GM21786 (cell line): Measurements from ENCODE around the gene ASB15.

Source experiments
- ATAC-seq: cut with Tn5 transposase; IDR thresholded peaks from one replicate; pipeline ENCODE4 v1.9.1; 2021; ENCODE audit not compliant: unreplicated experiment

Gene ASB15

DNA sequence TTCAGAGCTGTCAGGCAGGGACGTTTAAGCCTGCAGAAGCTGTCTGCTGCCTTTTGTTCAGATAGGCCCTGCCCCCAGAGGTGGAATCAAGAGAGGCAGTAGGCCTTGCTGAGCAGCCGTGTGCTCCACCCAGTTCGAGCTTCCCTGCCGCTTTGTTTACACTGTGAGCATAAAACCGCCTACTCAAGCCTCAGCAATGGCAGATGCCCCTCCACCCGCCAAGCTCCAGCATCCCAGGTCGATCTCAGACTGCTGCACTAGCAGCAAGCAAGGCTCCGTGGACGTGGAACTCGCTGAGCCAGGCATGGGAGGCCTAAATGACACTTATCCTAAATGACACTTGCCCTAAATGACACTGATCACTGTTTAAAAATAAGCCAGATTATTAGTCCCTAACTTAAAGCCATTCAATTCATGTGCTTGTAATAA, 6.8 kb upstream of the ASB15 start:
- no peak for ATAC-seq

DNA sequence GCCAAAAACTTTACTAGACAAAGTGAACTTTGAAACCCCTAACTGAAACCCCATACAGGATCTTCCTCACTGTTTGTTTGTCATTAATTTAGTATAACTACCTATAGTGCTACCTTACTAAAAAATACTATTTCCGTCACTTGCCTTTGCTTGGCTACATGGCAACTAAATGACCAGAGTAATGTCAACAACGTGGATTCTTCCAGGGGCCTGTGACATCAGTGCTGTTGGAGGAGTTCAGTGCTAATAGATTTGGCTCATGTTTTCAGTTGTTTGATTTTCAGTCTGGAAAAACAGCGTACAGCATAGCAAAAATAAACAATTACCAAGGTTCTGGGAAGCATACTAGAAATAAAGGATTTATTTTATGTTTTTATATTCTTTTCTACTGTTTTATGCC, 3.0 kb upstream of the ASB15 start:
- ATAC-seq, result no peak

DNA sequence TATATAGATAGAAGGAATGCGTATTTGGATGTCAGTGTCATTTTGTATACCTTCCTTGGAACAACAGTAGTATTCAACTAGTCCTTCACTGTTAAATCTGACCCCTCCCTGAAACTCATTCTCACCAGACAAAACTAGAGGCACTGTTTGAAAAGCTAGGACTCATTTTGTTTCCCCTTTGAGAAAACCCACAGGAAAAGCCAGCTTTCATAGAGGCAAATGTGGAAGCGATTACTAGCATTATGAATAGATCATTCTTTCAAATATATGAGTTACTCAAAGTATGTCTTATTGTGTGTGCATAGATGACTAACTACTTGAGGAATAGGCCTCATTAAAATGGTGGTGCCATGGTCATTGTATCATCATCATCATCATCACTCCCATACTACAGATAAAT, 1.9 kb upstream of the ASB15 start:
- no peak for ATAC-seq

DNA sequence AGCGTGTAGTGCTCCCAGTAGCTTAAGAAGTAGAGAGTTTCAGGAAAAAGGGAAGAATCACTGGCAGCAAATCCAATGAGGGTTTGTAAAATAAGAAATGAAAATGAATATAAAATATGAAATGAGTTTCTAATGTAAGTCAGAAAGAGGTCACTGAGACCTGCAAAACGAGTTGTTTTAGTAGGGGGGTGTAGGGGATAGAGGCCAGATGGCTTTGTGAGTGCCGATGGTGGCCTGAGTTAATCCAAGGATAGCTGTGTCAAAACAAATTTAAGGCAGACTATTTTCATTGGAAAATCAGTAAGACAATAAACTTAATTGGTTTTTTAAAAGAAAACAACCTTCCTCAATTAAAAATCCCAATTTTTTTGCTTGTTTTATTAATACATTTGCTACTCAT, 745 bp upstream of the ASB15 start:
- ATAC-seq, result no peak

DNA sequence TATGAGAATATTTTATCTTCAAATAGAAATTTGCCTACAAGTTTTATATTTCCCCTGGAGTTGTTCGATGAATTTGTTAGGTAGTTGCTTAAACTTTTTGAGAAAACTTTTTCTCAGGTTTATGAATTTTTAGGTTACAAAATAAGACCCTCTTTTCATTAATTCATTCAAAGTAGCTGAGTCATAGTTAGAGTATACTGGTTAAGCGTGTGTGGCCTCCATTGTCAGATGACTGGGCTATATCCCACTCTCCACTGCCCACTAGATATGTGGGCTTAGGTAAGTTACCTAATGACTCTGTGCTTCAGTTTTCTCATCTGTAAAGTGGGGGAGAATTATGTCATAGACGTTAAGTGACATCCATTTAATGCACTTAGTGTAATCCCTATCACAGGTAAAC, 1.0 kb downstream of the ASB15 start:
- no peak for ATAC-seq

DNA sequence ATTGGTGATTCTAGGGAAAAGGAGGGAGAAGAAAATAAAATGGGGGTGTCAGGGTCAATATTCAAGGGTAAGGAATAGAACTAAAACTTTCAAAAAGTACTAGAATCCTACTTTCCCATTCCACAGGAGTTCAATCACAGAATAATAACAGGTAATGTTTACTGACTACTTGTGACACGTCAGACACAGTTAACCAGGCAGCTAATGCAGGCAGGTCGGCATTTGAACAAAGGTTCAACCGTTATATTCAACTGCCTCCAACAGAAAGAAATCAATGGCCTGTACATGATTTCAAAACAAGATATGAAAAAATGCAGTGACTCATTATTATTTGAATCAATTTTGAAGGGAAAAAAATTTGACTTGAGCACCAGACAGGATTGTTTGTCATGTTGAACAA, 3.1 kb downstream of the ASB15 start:
- no peak for ATAC-seq

DNA sequence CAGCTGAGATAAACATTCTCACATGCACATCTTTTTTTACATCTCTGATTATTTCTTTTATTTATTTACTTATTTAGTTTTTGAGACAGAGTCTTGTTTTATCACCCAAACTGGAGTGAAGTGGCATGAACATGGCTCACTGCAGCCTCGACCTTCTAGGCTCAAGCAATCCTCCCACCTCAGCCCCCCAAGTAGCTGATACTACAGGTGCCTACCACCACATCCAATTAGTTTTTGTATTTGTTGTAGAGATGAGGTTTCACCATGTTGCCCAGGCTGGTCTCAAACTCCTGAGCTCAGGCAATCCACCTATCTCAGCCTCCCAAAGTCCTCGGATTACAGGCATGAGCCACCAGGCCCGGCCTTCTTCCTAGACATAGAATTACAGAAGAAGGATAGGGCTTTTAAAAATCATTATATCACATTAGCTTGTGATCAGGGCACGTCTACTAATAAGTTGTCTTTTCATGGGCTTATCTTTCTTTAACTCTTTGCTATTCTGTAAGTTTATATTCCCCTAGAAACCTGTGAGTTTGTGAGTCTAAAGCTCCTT, 5.9 kb downstream of the ASB15 start:
- no peak for ATAC-seq

DNA sequence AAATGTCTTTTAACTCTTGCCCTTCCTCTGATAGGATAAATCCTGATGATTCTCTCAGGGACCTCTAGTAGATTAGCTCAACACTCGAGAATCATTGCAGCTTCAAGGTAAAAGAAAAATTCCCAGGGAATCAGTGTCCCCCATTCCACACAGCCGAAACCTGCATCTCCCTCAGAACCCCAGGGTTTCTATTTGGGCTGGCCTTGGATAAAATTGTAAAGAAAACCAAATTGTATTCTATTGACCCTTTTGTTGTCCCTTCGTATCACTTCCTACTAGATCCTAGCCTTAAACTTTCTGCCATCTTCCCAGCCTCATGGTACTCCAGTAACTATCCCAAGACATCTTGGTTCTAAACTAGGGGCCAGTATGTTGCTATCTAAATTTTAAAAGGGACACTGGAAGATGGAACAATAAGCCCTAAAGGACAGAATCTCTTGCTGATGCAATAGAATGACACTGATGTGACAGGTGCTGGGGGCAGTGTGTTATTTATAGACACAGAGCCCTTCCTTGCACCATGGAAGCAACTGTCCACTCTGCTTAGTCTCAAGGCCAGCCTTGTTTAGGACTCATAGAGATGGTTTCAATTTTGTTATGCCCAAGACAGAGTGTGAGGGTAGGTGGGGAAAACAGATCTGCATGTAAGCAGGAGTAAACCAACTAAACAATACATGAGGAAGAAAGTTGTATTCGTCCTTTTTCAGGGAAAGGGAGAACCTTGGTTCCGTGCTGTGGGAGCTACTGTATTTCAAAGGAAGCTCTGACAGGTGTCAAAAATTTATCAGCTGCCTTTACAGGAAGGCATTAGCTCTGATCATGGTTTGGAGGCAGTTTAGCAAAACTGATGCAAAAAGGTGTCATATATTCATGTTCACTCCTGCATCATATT, 7.6 kb downstream of the ASB15 start:
- no peak for ATAC-seq

DNA sequence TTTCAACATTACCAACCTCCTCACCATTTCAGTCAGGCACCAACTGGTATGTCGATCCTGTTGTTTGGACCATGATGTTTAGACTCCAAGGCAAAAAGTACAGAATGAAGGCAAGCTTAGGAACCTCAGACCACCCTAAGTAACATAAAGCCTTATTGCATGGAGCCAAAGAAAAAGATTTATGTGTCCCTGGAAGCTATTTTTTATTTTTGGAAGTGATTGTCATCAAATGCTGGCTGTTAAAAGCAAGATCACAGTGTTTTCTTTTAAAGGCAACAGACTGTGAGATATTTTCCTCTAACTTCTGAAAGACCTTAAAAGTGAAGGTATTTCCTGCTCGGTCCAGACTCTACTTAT, 8.2 kb downstream of the ASB15 start:
- ATAC-seq, result no peak

DNA sequence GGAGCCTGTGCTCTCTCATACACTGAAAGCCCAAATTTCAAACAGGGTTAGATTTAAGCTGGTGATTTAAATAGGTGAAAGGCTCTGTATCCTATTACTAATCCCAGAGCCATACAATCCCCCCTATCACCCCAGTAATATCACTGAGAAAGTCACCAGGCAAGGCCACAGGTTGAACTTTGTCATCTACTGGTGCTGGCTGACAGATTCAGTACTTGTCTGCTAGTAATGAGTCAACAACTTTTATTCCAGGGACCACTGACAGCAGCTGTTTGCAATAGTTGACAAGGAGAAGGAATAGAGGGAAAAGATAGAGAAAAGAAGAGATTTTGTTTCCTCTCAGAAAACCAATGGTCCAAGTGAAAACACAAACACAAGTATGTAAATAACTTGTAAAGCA, 10.4 kb downstream of the ASB15 start:
- no peak for ATAC-seq

DNA sequence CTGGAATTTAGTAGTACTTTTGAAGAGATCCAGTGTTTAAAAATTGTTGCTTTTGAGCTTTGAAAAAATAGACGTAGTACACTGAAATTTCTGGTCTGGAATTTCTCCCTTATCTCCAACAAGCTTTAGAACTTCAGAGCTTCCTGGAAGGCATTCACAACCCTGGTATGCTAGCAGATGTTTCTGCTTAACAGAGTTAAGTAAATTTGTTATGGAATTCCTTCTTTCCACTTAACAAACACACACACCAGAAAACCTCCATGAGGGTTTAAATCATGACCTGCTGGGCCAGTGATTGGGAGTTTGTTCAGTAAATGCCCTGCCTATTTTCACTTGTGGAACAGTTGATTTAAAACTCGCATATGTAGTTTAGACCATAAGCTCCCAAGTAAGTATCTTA, 13.7 kb downstream of the ASB15 start:
- ATAC-seq, result no peak

DNA sequence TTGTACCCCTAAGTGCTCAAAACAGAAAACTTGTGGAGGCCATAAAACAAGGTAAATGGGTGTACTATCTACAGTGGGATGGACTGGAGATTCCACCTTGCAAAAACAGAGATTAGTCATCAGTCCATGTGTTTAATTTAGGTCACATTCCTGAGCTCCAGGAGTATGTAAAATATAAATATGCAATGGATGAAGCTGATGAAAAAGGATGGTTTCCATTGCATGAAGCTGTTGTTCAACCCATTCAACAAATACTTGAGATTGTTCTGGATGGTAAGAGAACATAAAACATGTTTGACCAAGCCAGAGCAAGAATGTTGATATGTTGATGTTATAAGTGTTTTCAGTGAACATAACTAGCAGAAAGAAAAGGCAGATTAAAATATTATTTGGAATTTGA, 14.6 kb downstream of the ASB15 start:
- ATAC-seq, result no peak

DNA sequence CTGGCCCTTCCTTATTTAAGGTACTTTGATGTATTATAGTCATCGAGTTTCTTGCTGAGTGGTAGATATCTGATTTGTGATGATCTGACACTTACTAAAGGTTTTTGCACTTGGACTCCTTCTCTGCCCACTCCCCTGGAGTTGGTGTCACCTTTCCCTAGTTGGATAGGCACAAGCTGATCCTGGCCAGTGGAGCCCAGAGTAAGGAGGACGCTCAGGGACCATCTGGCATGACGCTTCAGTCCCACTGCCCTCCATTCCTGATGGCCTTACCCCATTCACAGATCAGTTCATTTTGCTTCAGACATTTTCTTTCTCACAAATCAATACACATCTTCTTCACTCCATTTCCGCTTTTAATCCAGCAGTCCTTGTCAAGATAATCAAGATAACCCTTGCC, 20.1 kb downstream of the ASB15 start:
- no peak for ATAC-seq

DNA sequence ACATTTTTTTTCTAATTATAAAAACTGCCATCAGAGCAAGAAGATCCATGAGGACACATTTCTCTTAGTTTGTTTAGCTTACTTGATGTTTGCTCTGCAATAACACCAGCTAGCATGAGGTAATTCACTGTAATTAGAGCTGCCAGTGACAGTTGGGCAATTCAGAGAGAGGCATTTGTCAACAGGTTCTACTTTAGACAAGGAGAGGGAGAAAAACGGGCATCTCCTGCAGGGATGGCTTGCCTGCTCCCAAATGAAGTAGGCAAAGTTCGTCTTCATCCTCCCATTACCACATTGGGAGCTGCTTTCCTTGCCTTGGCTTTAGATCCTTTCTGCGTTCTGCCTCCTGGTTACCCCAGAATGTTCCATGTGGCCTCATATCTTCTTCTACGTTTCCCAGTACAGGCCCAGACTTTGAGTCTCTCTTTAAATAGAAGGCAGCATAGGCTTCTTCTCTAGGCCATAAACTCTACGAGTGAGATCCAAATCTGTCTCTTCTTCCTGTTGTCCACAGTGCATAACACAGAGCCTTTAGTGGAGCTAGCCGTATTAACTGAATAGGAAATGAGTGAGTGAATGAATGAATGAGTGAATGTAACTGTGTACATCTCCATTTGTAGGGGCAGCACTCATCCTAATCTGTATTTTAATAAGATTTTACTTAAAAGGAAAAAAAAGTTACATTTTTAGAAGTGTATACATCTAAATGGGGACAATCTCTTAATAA, 21.2 kb downstream of the ASB15 start:
- ATAC-seq, result no peak

DNA sequence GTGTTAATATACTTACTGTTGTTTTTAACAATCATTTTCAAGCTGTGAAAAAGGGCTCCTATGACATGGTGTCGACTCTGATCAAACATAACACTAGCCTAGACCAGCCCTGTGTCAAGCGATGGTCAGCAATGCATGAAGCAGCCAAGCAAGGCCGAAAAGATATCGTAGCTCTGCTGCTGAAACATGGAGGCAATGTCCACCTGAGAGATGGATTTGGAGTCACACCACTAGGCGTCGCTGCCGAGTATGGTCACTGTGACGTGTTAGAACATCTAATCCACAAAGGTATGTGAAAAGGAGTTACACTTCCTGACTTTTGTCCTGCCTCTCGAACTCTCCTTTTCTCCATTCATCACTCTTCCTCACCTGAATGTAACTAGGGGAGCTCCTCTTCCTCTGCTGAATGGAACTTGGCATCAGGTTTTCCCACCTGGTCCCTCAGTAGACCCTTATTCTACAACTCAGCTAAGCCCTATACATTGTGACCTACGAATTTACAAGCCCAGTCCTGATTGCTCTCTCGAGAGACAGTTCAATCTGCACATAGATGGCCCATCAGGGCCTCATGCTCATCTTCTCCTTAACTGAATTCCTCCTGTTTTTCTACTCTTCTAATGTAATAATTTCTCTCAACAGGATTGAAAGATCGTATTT, 23.0 kb downstream of the ASB15 start:
- ATAC-seq, result peak; percentile 93

DNA sequence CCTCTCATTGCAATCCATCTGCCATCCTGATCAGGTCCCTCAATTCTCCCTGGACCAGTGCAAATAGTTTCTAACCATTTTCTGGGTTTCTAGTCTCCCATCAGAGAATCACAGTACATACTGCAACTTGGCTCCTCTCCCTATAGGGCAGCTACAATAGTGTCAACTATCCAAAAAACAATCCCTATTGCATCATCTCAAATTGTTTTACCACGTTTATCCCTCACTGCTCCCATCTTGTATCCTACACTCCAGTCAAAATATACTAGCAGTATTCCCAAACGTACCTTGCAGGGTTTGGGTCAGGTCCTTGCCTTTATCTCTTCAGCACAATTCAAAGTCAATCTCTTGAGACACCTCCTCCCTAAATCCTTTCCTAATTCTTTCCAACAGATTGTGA, 23.6 kb downstream of the ASB15 start:
- no peak for ATAC-seq

DNA sequence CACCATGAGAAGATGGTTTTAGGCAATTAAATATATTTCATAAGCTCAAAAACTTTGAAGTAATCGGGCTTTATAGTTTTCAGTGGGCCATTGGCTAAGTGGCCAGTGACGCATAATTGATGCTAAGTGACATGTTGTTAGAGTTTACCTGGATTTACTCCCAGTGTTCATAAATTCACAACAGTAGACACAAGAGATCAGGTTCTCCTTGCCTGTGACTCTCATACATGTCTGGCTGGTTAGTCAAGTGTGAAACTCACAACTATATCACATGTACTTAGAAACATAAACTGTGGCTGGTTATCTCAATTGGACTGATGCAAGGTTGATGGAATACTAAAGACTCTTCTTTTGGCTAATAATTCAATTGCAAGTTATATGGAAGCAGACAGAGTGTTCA, 26.2 kb downstream of the ASB15 start:
- ATAC-seq, result no peak

DNA sequence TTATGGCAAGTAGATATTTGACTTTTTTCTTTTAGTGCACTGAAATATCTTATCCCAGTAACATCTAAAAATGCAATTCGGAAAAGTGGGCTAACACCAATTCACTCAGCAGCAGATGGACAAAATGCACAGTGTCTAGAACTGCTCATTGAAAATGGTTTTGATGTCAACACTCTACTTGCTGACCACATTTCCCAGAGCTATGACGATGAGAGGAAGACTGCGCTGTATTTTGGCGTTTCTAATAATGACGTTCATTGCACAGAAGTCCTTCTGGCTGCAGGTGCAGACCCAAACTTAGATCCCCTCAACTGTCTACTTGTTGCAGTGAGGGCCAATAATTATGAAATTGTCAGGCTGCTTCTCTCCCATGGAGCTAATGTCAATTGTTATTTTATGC, 27.2 kb downstream of the ASB15 start:
- ATAC-seq, result no peak

DNA sequence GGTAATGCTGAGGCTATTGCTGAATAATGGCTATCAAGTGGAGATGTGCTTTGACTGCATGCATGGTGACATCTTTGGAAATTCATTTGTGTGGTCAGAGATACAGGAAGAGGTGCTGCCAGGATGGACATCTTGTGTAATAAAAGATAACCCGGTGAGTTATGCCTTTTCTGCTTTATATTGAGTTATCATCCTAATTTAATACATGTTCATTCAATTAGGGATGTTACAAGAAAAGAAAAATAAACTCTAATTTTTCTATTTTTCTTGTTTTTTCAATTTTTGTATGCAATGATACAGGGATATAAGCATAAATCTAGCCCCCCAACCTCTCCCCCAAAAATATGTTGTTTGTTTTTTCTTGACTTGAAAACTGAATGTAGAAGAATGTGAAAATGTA, 27.7 kb downstream of the ASB15 start:
- ATAC-seq, result no peak

DNA sequence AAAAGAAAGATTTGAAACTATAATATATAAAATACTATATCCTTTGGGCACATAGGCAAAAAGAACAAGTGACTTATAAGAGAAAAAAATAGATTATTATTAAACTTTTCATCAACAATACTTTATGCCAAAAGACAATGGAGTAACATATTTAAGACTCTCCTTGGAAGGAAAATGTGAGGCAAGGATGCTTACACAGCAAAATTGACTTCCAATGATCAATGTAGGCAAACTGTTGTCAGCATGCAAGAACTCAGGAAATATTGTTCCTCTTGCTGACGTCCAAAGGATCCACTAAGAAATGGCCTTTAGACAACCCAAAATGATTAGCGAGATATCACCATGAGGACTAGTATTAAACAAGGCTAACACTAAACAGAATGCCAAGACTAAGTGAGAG, 31.2 kb downstream of the ASB15 start:
- no peak for ATAC-seq

DNA sequence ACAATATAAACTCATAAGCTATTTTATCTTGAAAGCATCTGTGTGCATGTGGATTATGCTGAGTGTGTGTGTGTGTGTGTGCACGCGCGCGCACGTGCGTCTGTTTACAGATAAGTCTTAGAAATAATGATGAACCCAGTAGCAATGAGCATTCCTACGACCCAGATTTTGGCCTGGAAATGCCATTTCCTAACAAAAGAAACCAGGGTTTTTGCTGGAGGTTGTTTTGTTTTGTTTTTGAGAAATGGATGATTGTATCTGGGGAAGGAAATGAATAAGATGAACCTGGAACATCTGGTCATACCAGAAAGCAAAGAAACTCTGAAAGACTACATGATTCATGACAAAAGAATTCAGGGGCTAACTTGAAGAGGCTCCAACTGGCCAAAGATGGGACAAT, 31.9 kb downstream of the ASB15 start:
- ATAC-seq, result no peak
